Body of pancreas (tissue), 4 donors: ENCODE data around the gene WNT6. TPM values are rescaled to one million over a fixed set of nuclear protein-coding genes. Genes with fewer than 3 reads are reported as not detected.

ENCODE experiments used
- ATAC-seq: fragments of 150-250 bp; one replicate; pipeline ENCODE4 v1.9.1; 2016
- DNase-seq, 4 donors: peaks; one replicate each; pipeline ENCODE4 v3.0.0-alpha.2; 2019
- H3K27ac ChIP-seq, 4 donors: fragments of 200-600 bp; sonication (generic); 1 replicate in 3 of 4; 2 replicates in 1 of 4; pipeline versions ENCODE4 v1.5.1 to v1.6.1; 2016 to 2019; ENCODE audit warnings: mild to moderate bottlenecking in 1 of 4, mixed read lengths in 1 of 4, moderate library complexity in 1 of 4
- H3K27me3 ChIP-seq, 2 donors: fragments of 200-600 bp; sonication (generic); one replicate each; pipeline ENCODE4 v1.6.0; 2016; ENCODE audit warnings: mild to moderate bottlenecking in 1 of 2
- H3K36me3 ChIP-seq, 2 donors: fragments of 200-600 bp; sonication (generic); replicated peaks in 1 of 2; 2 replicates each; pipeline ENCODE4 v1.5.1; 2016; ENCODE audit warnings: low read depth in 2 of 2; ENCODE audit not compliant: insufficient read depth in 1 of 2
- H3K4me1 ChIP-seq: fragments of 200-600 bp; sonication (generic); one replicate; pipeline ENCODE4 v1.6.0; 2016
- H3K4me3 ChIP-seq, 2 donors: fragments of 200-600 bp; sonication (generic); 1 replicate in 1 of 2; 2 replicates in 1 of 2; pipeline ENCODE4 v1.5.1; 2016 to 2019
- H3K9me3 ChIP-seq, 3 donors: fragments of 200-600 bp; sonication (generic); 1 replicate in 2 of 3; 2 replicates in 1 of 3; pipeline ENCODE4 v1.5.1; 2016
- POLR2A ChIP-seq, 3 donors: fragments of 450-650 bp; IDR thresholded peaks; one replicate each; pipeline ENCODE4 v1.6.1; 2016; ENCODE audit warnings: antibody characterized with exemption in 3 of 3, mild to moderate bottlenecking in 2 of 3
- WGBS, 2 donors: methylation state at CpG; one replicate each; pipeline ENCODE4 v1.1.5; 2017; 5-methylcytosine and 5-hydroxymethylcytosine counted together
- intact Hi-C: fragments of 100-400 bp; cut with DNase I; formaldehyde crosslinking; loops from one replicate; pipeline ENCODE4 v1.15.1; 2023
- total RNA-seq, 2 donors: library from RNA; depleted of rRNA; stranded (reverse); fragments of >200 nt; gene quantifications; one replicate each; pipeline ENCODE4 v1.1.0, GENCODE V29; 2016
- TF ChIP-seq, protein P1 (sequence below), 7 experiments: fragments of 450-650 bp in 4 of 7; fragments of 200-600 bp in 3 of 7; sonication (generic) in 3 of 7; IDR thresholded peaks; one replicate each; pipeline ENCODE4 v1.5.1; 2016 to 2019; ENCODE audit warnings: antibody characterized with exemption in 7 of 7

WNT6 gene
- total RNA-seq, 2 donors from 2014 or later, result 1.0 TPM; not detected in 1

DNA sequence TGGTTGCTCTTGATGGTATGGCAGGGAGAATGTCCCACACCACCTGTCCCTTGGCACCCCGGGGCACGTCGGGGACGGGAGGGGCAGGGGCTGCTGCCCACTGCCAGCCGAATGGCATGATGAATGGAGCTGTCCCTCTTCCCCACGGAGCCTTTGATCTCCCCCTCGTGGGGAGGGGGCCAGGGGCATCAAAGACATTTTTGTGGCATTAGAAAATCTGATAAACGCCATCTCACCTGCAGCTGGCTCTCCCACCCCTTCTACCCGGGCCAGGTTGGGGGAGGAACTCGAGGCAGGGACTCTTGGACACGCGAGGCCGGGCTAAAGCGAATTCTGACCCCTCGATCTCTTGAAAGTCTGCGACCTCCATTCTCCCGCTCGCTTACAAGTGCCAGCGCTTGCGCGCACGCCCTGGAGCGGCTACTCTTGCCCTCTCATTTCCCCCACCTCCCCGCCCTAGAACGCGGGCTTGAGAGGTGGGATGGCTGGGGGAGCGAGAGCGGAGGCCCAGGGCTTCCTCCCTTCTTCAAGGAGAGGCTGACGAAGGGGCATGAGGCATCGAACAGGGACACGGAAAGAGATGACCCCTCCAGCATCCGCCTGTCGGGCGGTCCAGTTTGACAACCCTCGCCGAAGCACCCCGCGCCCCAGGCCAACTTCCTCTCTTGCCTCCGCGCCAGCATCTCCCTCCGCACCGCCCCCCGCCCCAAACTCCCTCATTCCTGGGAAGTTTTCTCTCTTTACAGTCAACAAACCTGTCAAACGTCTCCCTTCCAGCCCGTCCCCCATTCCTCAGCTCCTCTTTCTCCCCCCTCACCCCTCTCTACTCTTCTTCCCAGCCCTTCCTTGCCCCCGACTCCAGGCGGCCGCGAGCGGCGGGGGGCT, 692 bp upstream of the WNT6 start:
- Histone ChIP-seq H3K9me3 (no peaks in the 10 kb centered on the region), H3K36me3 (no peaks in the 10 kb centered on the region), H3K27ac (no peak overlapping the region), H3K27me3 (peaks cover 0 to 19% of the 10 kb centered on the region in 2 donors), H3K4me3 (no peak overlapping the region), H3K4me1 (peaks cover 24% of the 10 kb centered on the region)
- DNase-seq, result no peak
- ATAC-seq, result no peak
- 4 to 7% methylated on average over 37 to 51 of the region's 51 CpGs for WGBS, 2 donors
- intact Hi-C loops, result loop anchor here (10.0 kb wide), 1 partner anchor 154 kb away; no protein-coding TSS in a partner anchor
- TF ChIP-seq, protein P1, sequence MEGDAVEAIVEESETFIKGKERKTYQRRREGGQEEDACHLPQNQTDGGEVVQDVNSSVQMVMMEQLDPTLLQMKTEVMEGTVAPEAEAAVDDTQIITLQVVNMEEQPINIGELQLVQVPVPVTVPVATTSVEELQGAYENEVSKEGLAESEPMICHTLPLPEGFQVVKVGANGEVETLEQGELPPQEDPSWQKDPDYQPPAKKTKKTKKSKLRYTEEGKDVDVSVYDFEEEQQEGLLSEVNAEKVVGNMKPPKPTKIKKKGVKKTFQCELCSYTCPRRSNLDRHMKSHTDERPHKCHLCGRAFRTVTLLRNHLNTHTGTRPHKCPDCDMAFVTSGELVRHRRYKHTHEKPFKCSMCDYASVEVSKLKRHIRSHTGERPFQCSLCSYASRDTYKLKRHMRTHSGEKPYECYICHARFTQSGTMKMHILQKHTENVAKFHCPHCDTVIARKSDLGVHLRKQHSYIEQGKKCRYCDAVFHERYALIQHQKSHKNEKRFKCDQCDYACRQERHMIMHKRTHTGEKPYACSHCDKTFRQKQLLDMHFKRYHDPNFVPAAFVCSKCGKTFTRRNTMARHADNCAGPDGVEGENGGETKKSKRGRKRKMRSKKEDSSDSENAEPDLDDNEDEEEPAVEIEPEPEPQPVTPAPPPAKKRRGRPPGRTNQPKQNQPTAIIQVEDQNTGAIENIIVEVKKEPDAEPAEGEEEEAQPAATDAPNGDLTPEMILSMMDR (IDR thresholded peaks at IDR 0.05), result no peak
- TF ChIP-seq POLR2A (IDR thresholded peaks at IDR 0.05), result no peak

GRCh38 chr2:218859988-218860831, 605 bp downstream of the WNT6 start:
- intact Hi-C loops, result loop anchor here (10.0 kb wide), 1 partner anchor 155 kb away; no protein-coding TSS in a partner anchor
- 4% methylated on average over 38 to 47 of the region's 47 CpGs for WGBS, 2 donors
- TF ChIP-seq, protein P1 (IDR thresholded peaks at IDR 0.05), result no peak
- no peak for TF ChIP-seq POLR2A (IDR thresholded peaks at IDR 0.05)
- no peak overlapping the region for H3K27ac ChIP-seq
- peaks cover 0 to 19% of the 10 kb centered on the region in 2 donors for H3K27me3 ChIP-seq
- DNase-seq, result no peak
- peaks cover 24% of the 10 kb centered on the region for H3K4me1 ChIP-seq
- no peaks in the 10 kb centered on the region for H3K36me3 ChIP-seq
- no peaks in the 10 kb centered on the region for H3K9me3 ChIP-seq
- H3K4me3 ChIP-seq, result no peak overlapping the region
- no peak for ATAC-seq

- ATAC-seq, result no peak
- no peak for DNase-seq
- peaks cover 0 to 19% of the 10 kb centered on the region in 2 donors for H3K27me3 ChIP-seq
- no peaks in the 10 kb centered on the region for H3K36me3 ChIP-seq
- intact Hi-C loops, result no loop called here
- WGBS, 2 donors, result 4 to 7% methylated on average over 14 to 21 of the region's 21 CpGs
- H3K4me1 ChIP-seq, result peaks cover 24% of the 10 kb centered on the region
- TF ChIP-seq POLR2A (IDR thresholded peaks at IDR 0.05), result no peak
- TF ChIP-seq, protein P1 (IDR thresholded peaks at IDR 0.05), result no peak
- H3K4me3 ChIP-seq, result no peak overlapping the region
- H3K27ac ChIP-seq, result no peak overlapping the region
- no peaks in the 10 kb centered on the region for H3K9me3 ChIP-seq
These were observed 1.4 kb downstream of the WNT6 start for GRCh38 chr2:218860950-218861381.

GRCh38 chr2:218861645-218862318, 2.2 kb downstream of the WNT6 start:
- no peak overlapping the region for H3K27ac ChIP-seq
- no peaks in the 10 kb centered on the region for H3K36me3 ChIP-seq
- peaks cover 0 to 19% of the 10 kb centered on the region in 2 donors for H3K27me3 ChIP-seq
- no peak overlapping the region for H3K4me3 ChIP-seq
- DNase-seq (no peak), ATAC-seq (no peak)
- no peaks in the 10 kb centered on the region for H3K9me3 ChIP-seq
- no peak for TF ChIP-seq POLR2A (IDR thresholded peaks at IDR 0.05)
- TF ChIP-seq, protein P1 (IDR thresholded peaks at IDR 0.05), result no peak
- intact Hi-C loops, result no loop called here
- WGBS, 2 donors, result 71 to 75% methylated on average over 7 of the region's 7 CpGs
- peaks cover 24% of the 10 kb centered on the region for H3K4me1 ChIP-seq
